Muscle of back (tissue), 13 donors: ENCODE results near the gene MTLN. TPM values are rescaled to one million over a fixed set of nuclear protein-coding genes. Genes with fewer than 3 reads are reported as not detected.
"Not testable (repeated sequence)": the region's sequence is repeated elsewhere in the genome, so short reads cannot be mapped to it uniquely, and the experiment has no call there.

Experiments
- DNase-seq, 3 donors: peaks; one replicate each; pipeline versions ENCODE4 v3.0.0 to v3.0.0-alpha.2; 2013
- long read RNA-seq, 9 donors: transcript quantifications; one replicate each; lab custom pipeline, GENCODE V29; 2026
- polyA plus RNA-seq, 10 donors: library from polyadenylated mRNA; unstranded; fragments of 120-200 nt; gene quantifications; one replicate each; pipeline ENCODE4 v1.2.1, GENCODE V29; 2013; ENCODE audit not compliant: insufficient read length in 10 of 10

Gene MTLN, protein sequence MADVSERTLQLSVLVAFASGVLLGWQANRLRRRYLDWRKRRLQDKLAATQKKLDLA
- polyA plus RNA-seq, result 10 to 100 TPM; 27.4 to 62.0 (median 38.0) TPM
- long read RNA-seq, donor 1, transcript MTLN-203 (2 exons, 441 nt), result major isoform, 57 of 57 reads
- long read RNA-seq, donor 1, partial matches to known transcripts, result 0 of 57 reads
- long read RNA-seq, donor 1, other reads (novel, unspliced or antisense), result 0 of 57 reads
- long read RNA-seq, donor 2, transcript MTLN-203 (2 exons, 441 nt), result major isoform, 74 of 83 reads
- long read RNA-seq, donor 2, partial matches to known transcripts, result 9 of 83 reads
- long read RNA-seq, donor 2, other reads (novel, unspliced or antisense), result 0 of 83 reads
- long read RNA-seq, donor 3, result 0 reads
- long read RNA-seq, donor 4, transcript MTLN-203 (2 exons, 441 nt), result major isoform, 45 of 45 reads
- long read RNA-seq, donor 4, partial matches to known transcripts, result 0 of 45 reads
- long read RNA-seq, donor 4, other reads (novel, unspliced or antisense), result 0 of 45 reads
- long read RNA-seq, donor 5, transcript MTLN-203 (2 exons, 441 nt), result major isoform, 145 of 153 reads
- long read RNA-seq, donor 5, partial matches to known transcripts, result 7 of 153 reads
- long read RNA-seq, donor 5, other reads (novel, unspliced or antisense), result 0 of 153 reads
- long read RNA-seq, donor 6, transcript MTLN-203 (2 exons, 441 nt), result major isoform, 70 of 70 reads
- long read RNA-seq, donor 6, partial matches to known transcripts, result 0 of 70 reads
- long read RNA-seq, donor 6, other reads (novel, unspliced or antisense), result 0 of 70 reads
- long read RNA-seq, donor 7, transcript MTLN-203 (2 exons, 441 nt), result major isoform, 41 of 47 reads
- long read RNA-seq, donor 7, partial matches to known transcripts, result 6 of 47 reads
- long read RNA-seq, donor 7, other reads (novel, unspliced or antisense), result 0 of 47 reads
- long read RNA-seq, donor 8, transcript MTLN-203 (2 exons, 441 nt), result major isoform, 47 of 47 reads
- long read RNA-seq, donor 8, partial matches to known transcripts, result 0 of 47 reads
- long read RNA-seq, donor 8, other reads (novel, unspliced or antisense), result 0 of 47 reads
- long read RNA-seq, donor 9, transcript MTLN-203 (2 exons, 441 nt), result major isoform, 7 of 7 reads
- long read RNA-seq, donor 9, partial matches to known transcripts, result 0 of 7 reads
- long read RNA-seq, donor 9, other reads (novel, unspliced or antisense), result 0 of 7 reads

DNA sequence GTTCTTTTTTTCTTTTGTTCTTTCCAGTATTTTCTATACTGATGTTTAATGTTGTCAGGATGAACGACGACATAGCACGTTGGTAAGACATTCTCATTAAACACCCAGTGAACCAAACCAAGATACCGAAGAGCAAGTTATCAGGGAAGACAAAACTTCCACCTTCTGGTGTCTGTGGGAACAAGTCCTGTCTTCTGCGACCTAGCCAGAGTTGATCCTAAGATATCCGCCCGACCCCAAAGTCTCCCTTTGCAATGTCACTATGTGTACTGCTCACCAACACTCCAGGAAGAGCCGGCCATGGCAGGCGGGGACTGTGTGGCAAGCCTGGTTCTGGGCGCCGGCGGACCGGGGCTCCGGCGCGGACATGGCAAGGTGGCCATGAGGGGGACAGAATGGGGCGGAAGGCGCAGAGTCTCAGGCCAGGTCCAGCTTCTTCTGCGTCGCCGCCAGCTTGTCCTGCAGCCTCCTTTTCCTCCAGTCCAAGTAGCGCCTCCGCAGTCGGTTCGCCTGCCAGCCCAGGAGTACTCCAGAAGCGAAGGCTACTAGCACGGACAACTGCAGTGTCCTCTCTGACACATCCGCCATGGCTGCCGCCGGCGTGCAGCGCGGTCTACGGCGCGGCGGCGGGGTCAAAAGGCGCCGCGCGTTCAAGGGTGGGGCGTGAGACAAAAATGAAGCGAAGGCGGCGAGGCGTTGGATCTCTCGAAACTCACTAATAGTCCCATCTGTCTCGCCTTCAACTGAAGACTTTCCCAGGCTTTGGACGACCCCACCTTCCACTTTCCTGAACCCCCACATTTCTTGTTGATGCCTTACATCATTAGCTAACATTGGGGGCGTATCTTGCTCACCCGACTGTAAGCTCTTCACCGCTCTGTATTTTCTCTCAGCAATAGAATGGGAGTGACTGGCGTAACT, at the start of gene MTLN:
MTLN (minus strand) TSS at position 610 of the 921 bp plus-strand sequence; CDS start at position 588, 22 bp downstream.
- DNase-seq, result peak; percentile 78 to 96 (median 91)

DNA sequence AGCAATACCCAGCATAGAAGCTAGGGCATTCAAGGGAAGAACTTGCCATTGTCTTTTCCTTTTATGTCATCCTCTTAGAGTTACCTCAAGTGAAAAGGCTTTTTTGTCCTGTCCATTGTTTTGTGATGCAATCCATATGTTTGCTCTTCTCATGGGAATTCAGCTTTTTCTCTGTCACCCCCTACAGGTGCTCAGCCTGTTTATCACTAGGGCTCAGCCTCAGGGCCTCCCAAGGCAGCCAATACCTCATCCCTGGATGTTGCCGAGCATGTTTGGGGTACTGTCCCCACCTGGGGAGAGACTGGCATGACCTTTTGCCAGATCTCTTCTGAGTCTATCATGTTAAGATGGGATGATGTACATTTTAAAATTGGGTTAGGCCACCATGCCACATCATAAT, 49.6 kb upstream of the MTLN start:
- DNase-seq, result not testable (repeated sequence)

DNA sequence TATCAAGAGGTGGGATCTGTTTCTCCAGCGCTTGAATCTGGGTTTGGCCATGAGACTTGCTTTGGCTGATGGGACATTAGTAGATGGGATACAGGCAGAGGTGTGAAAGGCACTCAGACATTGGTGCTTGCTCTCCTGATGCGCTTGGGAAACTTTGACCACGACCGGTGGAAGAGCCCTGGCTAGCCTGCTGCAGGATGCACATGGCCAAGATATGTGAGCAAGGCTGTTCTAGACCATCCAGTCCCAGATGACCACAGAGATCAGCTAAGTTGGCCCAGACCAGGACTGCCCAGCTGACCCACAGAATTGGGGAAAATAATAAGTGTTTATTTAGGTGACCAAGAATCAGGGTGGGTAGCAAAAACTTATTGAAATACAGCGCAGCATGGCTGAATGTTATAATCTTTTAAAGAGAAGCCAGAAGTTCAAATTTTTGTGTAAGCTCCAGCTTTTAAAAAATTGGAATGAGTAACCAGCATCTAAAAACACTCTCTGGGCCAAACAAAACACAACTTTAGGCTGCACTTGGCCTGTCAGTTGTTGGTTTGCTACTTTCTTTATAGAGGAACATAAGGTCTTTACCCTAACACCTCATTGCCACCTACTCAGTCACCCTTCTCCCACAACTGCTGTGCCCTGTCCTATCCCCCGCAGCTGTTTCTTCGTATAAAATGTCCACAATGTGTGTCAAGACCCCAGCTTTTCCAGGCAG, 35.9 kb upstream of the MTLN start:
- not testable (repeated sequence) for DNase-seq

DNA sequence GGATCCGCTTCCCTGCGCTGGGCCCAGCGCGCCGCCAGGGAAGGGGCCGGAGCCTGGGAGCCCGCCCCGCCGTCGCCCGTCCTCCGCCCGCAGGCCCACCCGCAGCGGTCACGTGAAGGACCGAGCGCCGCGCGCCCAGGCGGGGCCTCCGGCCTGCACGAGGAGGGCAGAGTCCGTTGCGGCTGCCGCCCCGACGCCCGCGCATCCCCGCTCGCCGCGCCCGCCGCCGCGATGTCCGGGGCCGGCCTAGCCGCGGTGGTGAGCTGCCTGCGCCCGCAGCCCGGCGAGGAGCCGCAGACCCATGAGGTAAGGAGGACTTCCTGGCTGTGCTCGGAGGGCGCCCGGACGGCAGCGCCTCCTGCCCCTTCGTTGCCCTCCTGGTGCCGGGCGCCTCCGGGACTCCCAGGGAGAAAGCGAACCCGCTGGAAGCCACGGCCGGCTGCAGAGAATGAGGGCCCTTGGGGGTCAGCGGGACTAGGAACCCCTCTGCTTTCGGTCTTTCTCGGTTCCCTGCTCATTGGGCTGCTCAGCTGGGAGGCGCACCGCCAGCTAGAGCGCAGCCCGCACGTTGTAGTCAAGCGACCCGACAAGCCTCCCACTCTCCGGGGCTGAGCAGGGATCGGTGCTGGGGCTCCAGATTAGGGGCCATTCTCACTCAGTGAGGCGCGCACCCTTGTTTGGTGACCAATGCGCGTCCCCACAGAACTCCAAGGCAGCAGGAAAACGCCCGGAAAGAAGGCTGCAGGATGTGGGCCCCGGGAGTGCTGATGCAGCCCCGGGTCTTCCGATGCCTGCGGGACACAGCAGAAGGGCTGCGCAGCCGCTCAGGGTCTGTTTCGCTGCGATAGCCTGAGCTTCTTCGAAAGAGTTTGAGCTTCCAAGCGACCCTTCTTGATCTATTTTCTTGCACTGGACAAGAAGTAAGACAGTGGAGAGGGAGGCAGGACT, 33.4 kb upstream of the MTLN start:
- DNase-seq, result not testable (repeated sequence)

DNA sequence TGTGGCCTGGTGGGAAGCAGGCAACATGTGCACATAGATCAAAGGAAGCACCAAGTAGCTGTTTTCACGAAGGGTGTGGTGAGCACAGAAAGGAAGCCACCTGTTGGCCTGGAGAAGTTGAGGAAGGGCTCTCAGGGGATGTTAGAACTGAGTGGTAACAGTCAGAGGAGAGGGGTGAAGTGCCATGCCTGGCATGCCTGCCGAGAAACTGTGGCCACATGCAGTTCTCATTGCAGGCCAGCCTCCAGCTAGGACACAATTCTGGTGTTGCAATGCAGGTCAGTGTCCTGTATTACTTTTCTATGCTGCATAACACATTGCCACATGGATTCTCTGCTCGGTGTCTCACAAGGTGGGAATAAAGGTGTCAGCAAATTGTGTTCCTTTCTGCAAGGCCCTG, 30.9 kb upstream of the MTLN start:
- not testable (repeated sequence) for DNase-seq

DNA sequence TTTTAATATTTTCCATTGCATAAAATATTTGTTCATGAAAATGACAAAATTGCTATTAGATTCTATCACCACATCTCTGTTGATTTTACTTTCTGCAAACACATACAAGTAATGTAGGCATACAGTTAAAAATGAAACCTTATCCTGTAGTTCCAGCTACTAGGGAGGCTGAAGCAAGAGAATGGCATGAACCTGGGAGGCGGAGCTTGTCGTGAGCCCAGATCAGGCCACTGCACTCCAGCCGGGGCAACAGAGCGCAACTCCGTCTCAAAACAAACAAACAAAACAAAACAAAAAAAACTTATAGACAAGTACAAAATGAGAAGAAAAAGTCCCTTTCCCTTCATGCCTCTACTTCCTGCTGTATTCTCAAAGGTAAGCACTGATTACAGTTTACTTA, 22.2 kb upstream of the MTLN start:
- DNase-seq, result not testable (repeated sequence)

DNA sequence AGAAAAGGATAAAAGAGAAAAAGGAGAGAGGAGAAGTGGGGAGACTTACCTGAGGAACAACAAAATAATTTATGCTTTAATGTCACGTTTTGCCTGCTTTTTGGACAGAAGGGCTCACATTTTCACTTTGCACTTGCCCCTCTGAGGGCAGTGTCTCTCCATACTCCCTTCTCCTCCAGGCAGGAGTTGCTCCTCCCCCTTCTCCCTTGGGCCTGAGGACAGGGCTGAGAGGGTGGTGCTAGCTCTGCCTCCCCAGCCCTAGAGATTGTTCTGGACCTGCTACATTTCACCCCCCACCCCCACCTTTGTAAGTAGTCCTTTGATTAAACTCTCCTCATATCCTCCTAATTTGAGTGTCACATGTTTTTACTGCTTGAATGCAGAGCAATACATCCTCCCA, 17.5 kb upstream of the MTLN start:
- not testable (repeated sequence) for DNase-seq

DNA sequence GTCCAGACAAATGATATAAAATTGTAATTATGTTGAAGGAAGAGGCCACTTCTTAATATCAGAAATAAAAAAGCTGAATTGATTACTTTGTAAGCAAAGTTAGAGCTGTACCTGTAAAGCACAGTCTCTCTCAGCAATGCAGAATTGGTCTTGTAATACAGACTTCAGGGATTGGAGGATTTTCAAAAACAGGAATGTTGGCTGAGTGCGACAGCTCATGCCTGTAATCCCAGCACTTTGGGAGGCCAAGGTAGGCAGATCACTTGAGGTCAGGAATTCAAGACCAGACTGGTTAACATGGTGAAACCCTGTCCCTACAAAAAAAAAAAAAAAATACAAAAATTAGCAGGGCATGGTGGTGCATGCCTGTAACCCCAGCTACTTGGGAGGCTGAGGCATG, 10.3 kb upstream of the MTLN start:
- DNase-seq, result not testable (repeated sequence)

DNA sequence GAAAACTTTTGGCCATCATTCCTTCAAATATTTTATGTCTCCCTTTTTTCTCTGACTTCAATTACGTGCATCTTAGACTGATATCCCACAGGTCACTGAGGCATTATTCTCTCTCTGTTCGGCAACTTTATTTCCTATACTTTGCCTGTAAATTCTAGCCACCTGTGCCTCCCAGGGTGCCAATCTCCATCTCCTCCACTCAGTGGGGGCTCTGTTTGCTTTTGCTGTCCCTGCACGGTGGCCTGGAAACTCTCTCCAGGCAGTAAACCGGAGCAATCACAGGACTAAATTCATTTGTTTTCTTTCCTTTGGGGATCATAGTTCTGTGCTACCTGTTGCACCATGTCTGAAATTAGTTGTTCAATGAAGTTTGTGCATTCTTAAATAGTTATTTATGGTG, 9.6 kb upstream of the MTLN start:
- no peak for DNase-seq

DNA sequence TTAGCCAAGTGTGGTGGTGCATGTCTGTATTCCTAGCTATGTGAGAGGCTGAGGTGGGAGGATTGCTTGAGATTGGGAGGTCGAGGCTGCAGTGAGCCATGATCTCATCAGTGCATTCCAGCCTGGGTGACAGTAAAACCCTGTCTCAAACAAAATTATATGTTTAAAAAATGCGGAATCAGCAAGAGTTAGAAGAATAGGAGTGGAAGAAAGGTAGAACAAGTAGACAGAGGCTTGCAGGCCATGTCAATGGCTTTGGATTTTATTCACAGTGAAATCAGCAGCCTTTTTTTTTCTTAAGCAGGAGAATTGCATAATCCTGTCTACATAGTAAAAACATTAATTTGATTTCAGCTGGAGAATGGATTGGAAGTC, 7.8 kb upstream of the MTLN start:
- no peak for DNase-seq

DNA sequence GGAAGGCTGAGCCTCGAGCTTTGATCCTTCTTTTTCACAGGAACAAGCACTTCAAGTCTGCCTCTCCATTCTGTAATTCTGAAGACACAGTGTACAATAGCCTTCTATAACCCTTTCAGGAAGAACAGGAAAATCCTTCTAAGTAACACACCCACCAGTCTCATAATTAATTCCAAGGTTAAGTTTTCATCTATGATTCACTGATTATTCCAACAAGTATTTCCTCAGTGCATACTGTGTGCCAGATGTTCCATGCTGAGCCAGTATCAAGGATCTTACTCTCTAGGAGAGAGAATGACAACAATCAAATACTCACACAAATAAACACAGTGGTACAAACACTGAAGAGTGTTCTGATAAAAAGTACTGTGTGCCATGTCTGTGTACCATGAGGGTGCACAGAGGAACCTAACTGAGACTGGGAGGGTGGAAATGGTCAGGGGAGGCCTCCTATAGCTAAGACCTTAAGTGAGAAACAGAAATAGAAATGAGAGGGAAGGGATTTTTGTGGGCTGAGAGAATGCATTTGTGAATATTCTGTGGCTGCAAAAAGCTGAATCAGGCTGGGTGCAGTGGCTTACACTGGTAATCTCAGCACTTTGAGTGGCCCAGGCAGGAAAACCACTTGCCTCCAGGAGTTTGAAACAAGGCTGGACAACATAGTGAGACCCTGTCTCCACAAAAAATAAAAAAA, 7.3 kb upstream of the MTLN start:
- DNase-seq, result no peak

DNA sequence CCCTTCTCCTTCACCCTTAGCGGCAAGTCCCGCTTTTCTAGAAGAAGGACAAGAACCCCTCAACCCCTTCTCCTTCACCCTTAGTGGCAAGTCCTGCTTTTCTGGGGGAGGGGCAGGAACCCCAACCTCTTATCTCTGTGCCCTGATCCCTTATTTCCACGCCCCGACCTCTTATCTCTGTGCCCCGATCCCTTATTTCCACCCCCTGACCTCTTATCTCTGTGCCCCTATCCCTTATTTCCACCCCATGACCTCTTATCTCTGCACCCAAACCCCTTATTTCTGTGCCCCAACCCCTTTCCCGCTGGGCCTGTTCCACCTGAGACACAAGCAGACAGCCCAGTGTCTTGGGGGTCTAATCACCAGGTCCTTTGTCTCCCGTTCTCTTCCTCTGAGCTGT, 6.5 kb upstream of the MTLN start:
- DNase-seq, result not testable (repeated sequence)

DNA sequence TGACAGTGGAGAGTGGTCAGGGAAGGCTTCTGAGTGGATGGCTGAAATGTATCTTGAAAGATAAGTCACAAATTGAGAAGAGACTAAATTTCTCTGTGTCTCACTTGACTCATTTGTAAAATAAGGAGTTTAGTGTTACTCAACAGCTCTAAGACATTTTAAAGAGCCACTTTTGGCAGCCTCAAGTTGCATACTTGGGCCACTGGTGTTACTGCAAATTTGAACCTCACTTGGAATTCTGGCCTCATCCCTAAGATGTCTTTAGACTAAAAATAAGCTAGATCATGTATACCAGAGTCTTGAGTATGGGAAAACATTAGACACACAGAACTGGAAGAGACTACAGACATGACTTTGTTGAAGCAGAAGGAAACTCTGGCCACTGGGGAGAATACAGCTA, 4.5 kb upstream of the MTLN start:
- no peak for DNase-seq

DNA sequence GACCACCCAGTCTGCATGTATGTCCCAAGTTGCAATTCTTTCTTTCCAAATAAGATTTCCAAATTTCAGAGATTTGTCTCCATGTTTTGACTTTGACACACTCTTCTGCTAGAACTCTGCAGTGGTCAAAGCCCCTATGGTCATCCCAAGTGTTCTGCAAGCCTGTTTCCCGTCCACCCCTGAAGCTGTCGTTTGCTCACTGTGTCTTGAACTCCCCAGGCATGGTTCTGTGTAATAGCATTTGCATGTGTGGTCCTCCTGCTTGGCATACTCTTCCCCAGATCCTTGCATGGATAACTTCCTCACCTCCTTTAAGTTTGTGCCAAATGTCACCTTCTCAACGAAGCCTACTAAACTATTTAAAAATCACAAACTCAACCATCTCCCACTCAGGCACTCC, 3.9 kb upstream of the MTLN start:
- DNase-seq, result no peak

DNA sequence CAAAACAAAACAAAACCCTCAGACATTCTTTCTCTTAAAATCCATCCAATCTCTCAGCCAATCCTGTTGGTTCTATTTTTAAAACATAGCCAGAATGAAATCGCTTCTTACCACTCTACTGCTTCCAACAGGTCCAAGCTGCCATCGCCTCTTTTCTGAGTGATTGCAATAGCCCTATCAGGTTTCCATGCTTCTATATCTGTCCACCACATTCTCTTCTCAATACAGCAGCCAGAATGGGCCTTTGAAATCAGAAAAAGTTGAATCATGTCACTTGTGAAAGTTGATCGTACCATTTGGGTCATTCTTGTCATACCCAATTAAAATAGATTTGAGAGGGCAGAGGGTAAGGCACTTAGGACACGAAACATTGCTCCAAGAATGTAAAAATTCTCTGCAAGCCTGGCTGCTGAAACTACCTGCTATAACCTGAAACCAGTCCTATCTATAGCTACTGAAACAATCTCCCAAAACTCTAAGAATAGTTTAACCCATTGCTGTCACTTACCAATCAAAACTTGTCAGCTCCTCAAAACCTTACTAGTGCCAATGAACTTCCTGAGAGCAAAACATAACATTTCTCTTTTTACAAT, 3.3 kb upstream of the MTLN start:
- peak in 1 of 3 donors; percentile 25 for DNase-seq

DNA sequence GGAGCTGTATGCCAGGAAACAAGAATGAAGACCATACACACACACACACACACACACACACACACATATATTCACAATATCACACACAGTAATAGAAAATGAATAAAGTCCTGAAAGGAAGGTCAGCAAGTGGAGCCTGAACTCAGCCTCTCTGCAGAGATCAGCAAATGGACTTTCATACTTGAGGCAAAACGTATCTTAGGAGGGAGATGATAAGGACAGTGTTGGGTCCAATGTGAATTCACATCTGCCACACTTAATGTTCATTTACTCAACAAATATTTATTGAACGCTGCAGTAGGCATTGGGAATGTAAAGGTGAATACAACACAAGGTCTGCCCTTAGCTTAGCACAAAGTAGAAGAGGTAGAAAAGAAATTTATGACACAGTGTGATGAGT, 2.7 kb upstream of the MTLN start:
- DNase-seq, result no peak

DNA sequence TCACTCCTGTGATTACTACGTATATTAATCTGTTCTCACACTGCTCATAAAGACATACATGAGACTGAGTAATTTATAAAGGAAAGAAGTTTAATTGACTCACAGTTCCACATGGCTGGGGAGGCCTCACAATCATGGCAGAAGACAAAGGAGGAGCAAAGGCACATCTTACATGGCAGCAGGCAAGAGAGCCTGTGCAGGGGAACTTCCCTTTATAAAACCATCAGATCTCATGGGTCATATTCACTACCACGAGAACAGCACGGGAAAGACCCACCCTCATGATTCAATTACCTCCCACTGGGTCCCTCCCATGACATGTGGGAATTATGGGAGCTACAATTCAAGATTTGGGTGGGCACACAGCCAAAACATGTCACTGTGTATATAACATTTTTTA, 1.2 kb upstream of the MTLN start:
- not testable (repeated sequence) for DNase-seq
